HCT116 (cell line): ENCODE measurements around the gene PLD2. TPM values are rescaled to one million over a fixed set of nuclear protein-coding genes. Genes with fewer than 3 reads are reported as not detected.
A peak's percentile ranks its signal among the peaks of the same experiment; 100 is the strongest.

Experiments used
- ATAC-seq: fragments of 200-7000 bp; cut with Tn5 transposase; 2 replicates; pipeline ENCODE4 v1.9.1; 2020; ENCODE audit warnings: mild to moderate bottlenecking, moderate library complexity
- BruUV-seq: library from RNA; stranded (reverse); fragments of 400-500 nt; replicated peaks from 2 replicates; lab custom pipeline; 2021; lab: Mats Ljungman, UMichigan
- CTCF ChIA-PET: fragments of 300-600 bp; sonication (Branson Sonifier 250); formaldehyde crosslinking; loops from one replicate; lab custom pipeline; 2021; ENCODE audit warnings: antibody characterized with exemption; lab: Charles Lee
- POLR2A ChIA-PET: fragments of 300-600, 350-600 bp; sonication (Branson Sonifier 250); formaldehyde crosslinking; loops from one replicate; lab custom pipeline; 2021; ENCODE audit warnings: antibody characterized with exemption; lab: Charles Lee
- RAD21 ChIA-PET, 2 experiments: fragments of 300-600 bp; sonication (Branson Sonifier 250); formaldehyde crosslinking; loops; one replicate each; lab custom pipeline; 2023; ENCODE audit warnings: low total read pairs in 2 of 2; ENCODE audit not compliant: uncharacterized antibody in 2 of 2, unreplicated experiment in 2 of 2, low non-redundant PET in 1 of 2; lab: Charles Lee
- DNase-seq: peaks from one replicate; pipeline ENCODE4 v3.0.0-alpha.2; 2010; ENCODE audit warnings: low read depth, low spot score
- H2AFZ ChIP-seq: fragments of 200-600 bp; shearing (Covaris generic), sonication (generic); 2 replicates; pipeline ENCODE4 v1.6.1; 2017; ENCODE audit warnings: low read depth, mixed run types, mixed read lengths, antibody characterized with exemption, low read length; ENCODE audit not compliant: poor library complexity, severe bottlenecking
- H3K27ac ChIP-seq: 2 replicates; pipeline ENCODE4 v1.5.1; 2012; ENCODE audit warnings: low read depth, low read length
- H3K27me3 ChIP-seq: fragments of 200-600 bp; sonication (generic); 2 replicates; pipeline ENCODE4 v1.6.1; 2016; ENCODE audit warnings: mixed run types, low read length, mixed read lengths; ENCODE audit not compliant: insufficient read depth
- H3K36me3 ChIP-seq, 2 experiments: fragments of 200-500 bp in 1 of 2; fragments of 200-600 bp in 1 of 2; sonication (Bioruptor generic) in 1 of 2; sonication (generic) in 1 of 2; 2 replicates each; pipeline versions ENCODE4 v1.5.1 to v1.6.1; 2014 to 2016; ENCODE audit warnings: low read length in 2 of 2, inconsistent platforms in 1 of 2, mixed read lengths in 1 of 2, mixed run types in 1 of 2; ENCODE audit not compliant: insufficient read depth in 2 of 2, control insufficient read depth in 1 of 2
- H3K4me1 ChIP-seq, 2 experiments: fragments of 200-600 bp in 1 of 2; sonication (generic) in 1 of 2; 2 replicates each; pipeline versions ENCODE4 v1.5.1 to v1.6.1; 2012 to 2017; ENCODE audit warnings: low read length in 2 of 2, inconsistent platforms in 1 of 2, mild to moderate bottlenecking in 1 of 2, mixed read lengths in 1 of 2, mixed run types in 1 of 2, moderate library complexity in 1 of 2; ENCODE audit not compliant: insufficient read depth in 2 of 2, control insufficient read depth in 1 of 2
- H3K4me2 ChIP-seq: fragments of 200-600 bp; sonication (generic); 2 replicates; pipeline ENCODE4 v1.6.1; 2017; ENCODE audit warnings: mixed run types, low read length, mixed read lengths
- H3K4me3 ChIP-seq, 2 experiments: fragments of 200-600 bp in 1 of 2; sonication (generic) in 1 of 2; replicated peaks in 1 of 2; 2 replicates each; pipeline ENCODE4 v1.5.1; 2011 to 2016; ENCODE audit warnings: low read length in 2 of 2, control low read depth in 1 of 2, low read depth in 1 of 2, mild to moderate bottlenecking in 1 of 2, mixed read lengths in 1 of 2, mixed run types in 1 of 2
- H3K79me2 ChIP-seq: fragments of 200-600 bp; sonication (generic); 2 replicates; pipeline ENCODE4 v1.6.1; 2017; ENCODE audit warnings: mild to moderate bottlenecking, mixed run types, low read length, moderate library complexity, mixed read lengths; ENCODE audit not compliant: insufficient read depth
- H3K9ac ChIP-seq: fragments of 200-600 bp; sonication (generic); 2 replicates; pipeline ENCODE4 v1.6.1; 2016; ENCODE audit warnings: low read length, mixed read lengths
- H3K9me2 ChIP-seq: fragments of 200-600 bp; sonication (generic), shearing (Covaris generic); 2 replicates; pipeline ENCODE4 v1.6.1; 2017; ENCODE audit warnings: mixed run types, mild to moderate bottlenecking, moderate library complexity; ENCODE audit not compliant: insufficient read depth
- H3K9me3 ChIP-seq, 2 experiments: fragments of 200-500 bp in 1 of 2; fragments of 200-600 bp in 1 of 2; sonication (Bioruptor generic) in 1 of 2; sonication (generic) in 1 of 2; 2 replicates each; pipeline ENCODE4 v1.6.1; 2014 to 2017; ENCODE audit warnings: low read length in 2 of 2, mixed read lengths in 2 of 2, inconsistent platforms in 1 of 2, low read depth in 1 of 2, mild to moderate bottlenecking in 1 of 2, mixed run types in 1 of 2, moderate library complexity in 1 of 2; ENCODE audit not compliant: control insufficient read depth in 1 of 2, insufficient read depth in 1 of 2
- H4K20me1 ChIP-seq: fragments of 200-600 bp; sonication (generic), shearing (Covaris generic); 2 replicates; pipeline ENCODE4 v1.6.1; 2017; ENCODE audit warnings: mixed run types, mild to moderate bottlenecking, moderate library complexity; ENCODE audit not compliant: insufficient read depth
- ATF3 ChIP-seq: IDR thresholded peaks from 2 replicates; pipeline ENCODE4 v1.6.1; 2012
- CBX3 ChIP-seq: IDR thresholded peaks from 2 replicates; pipeline ENCODE4 v1.6.1; 2012; ENCODE audit warnings: low read depth
- CEBPB ChIP-seq: IDR thresholded peaks from 2 replicates; pipeline ENCODE4 v1.6.1; 2012; ENCODE audit warnings: low read depth
- CTCF ChIP-seq, 3 experiments: fragments of 200-600 bp in 1 of 3; sonication (generic) in 1 of 3; IDR thresholded peaks in 2 of 3; conservative IDR thresholded peaks in 1 of 3; 2 replicates each; pipeline ENCODE4 v1.5.1; 2012 to 2017; ENCODE audit warnings: low read depth in 2 of 3, low read length in 2 of 3, antibody characterized with exemption in 1 of 3, borderline replicate concordance in 1 of 3, control low read depth in 1 of 3, mild to moderate bottlenecking in 1 of 3, mixed read lengths in 1 of 3, mixed run types in 1 of 3, moderate library complexity in 1 of 3; ENCODE audit not compliant: insufficient read depth in 1 of 3
- EGR1 ChIP-seq: IDR thresholded peaks from 2 replicates; pipeline ENCODE4 v1.6.1; 2012; ENCODE audit warnings: low read depth
- ELF1 ChIP-seq: IDR thresholded peaks from 2 replicates; pipeline ENCODE4 v1.6.1; 2012; ENCODE audit warnings: low read depth, borderline replicate concordance
- EZH2phosphoT487 ChIP-seq: fragments of 200-600 bp; IDR thresholded peaks from 2 replicates; pipeline ENCODE4 v1.6.1; 2018; ENCODE audit warnings: antibody characterized with exemption, borderline replicate concordance
- POLR2A ChIP-seq: IDR thresholded peaks from 2 replicates; pipeline ENCODE4 v1.7.0; 2011; ENCODE audit warnings: borderline replicate concordance; ENCODE audit not compliant: insufficient read depth, insufficient read length; ENCODE audit errors: extremely low read depth
- RAD21 ChIP-seq: IDR thresholded peaks from 2 replicates; pipeline ENCODE4 v1.6.1; 2012; ENCODE audit warnings: low read depth, mild to moderate bottlenecking
- SIN3A ChIP-seq: IDR thresholded peaks from 2 replicates; pipeline ENCODE4 v1.6.1; 2012; ENCODE audit warnings: low read depth
- SRF ChIP-seq: IDR thresholded peaks from 2 replicates; pipeline ENCODE4 v1.6.1; 2012; ENCODE audit warnings: low read depth
- TCF7L2 ChIP-seq: IDR thresholded peaks from 2 replicates; pipeline ENCODE4 v1.7.0; 2011; ENCODE audit warnings: borderline replicate concordance, inconsistent platforms; ENCODE audit not compliant: insufficient read depth, insufficient read length; ENCODE audit errors: extremely low read depth
- YY1 ChIP-seq: IDR thresholded peaks from 2 replicates; pipeline ENCODE4 v1.6.1; 2011; ENCODE audit warnings: low read length, low read depth, moderate library complexity, mild to moderate bottlenecking; ENCODE audit not compliant: insufficient replicate concordance; ENCODE audit errors: extremely low read depth
- ZFX ChIP-seq: fragments of 450-650 bp; IDR thresholded peaks from 2 replicates; pipeline ENCODE4 v1.6.1; 2017
- intact Hi-C: fragments of 100-400 bp; cut with micrococcal nuclease; formaldehyde crosslinking; loops from 2 replicates; pipeline ENCODE4 v1.10.0; 2022
- total RNA-seq: library from RNA; stranded (reverse); gene quantifications from one replicate; pipeline ENCODE4 v1.2.1, GENCODE V29; 2021; ENCODE audit not compliant: unreplicated experiment

Gene PLD2
- total RNA-seq, 1 experiment from 2014 or later = 47.7 TPM

GRCh38 chr17:4858068-4858881 is 51.3 kb downstream of the PLD2 start:
- Histone ChIP-seq H3K4me1 (peaks cover 12 to 36% of the 10 kb centered on the region in 2 experiments; a peak in 3 of 4 replicates), H4K20me1 (no peaks in the 10 kb centered on the region), H3K9ac (no peak overlapping the region), H3K36me3 (no peaks in the 10 kb centered on the region), H3K4me3 (no peak overlapping the region)
- BruUV-seq = no TSS peak
- CTCF ChIA-PET = no interaction called here
- TF ChIP-seq ATF3 (no peak), POLR2A (no peak), YY1 (no peak), CTCF (IDR thresholded peaks at IDR 0.05 in 2 of 3, conservative IDR thresholded peaks at IDR 0.05 in 1 of 3; ENCODE audit: borderline replicate concordance in 1 of 3, insufficient read depth in 1 of 3, low read depth in 2 of 3, low read length in 2 of 3) (no peak), RAD21 (no peak), CBX3 (no peak), ELF1 (no peak), SRF (no peak), EZH2phosphoT487 (no peak), SIN3A (no peak), TCF7L2 (no peak), CEBPB (no peak), EGR1 (no peak), ZFX (no peak)
- TF ChIP-seq, all 23 proteins: peak for 0
- POLR2A ChIA-PET = interaction anchor here (1.2 to 1.3 kb wide), 3 partner anchors 10 to 21 kb away, joined by 3 to 4 read pairs (median 4); no protein-coding TSS in a partner anchor
- no peaks in the 10 kb centered on the region for H3K9me2 ChIP-seq
- peak overlapping the region; percentile 35 for H3K4me2 ChIP-seq
- H3K79me2 ChIP-seq = peaks cover 67% of the 10 kb centered on the region
- no peak overlapping the region for H2AFZ ChIP-seq
- H3K9me3 ChIP-seq = no peaks in the 10 kb centered on the region
- no peak for DNase-seq
- peak overlapping the region; percentile 28; the same call in 1 of the 2 replicates for H3K27ac ChIP-seq
- RAD21 ChIA-PET = interaction anchor here in 1 of 2 experiments (0.5 kb wide), 2 partner anchors 10 to 25 kb away, joined by 3 read pairs; no protein-coding TSS in a partner anchor
- no peaks in the 10 kb centered on the region for H3K27me3 ChIP-seq
- peak; percentile 20; the same call in 1 of the 2 replicates for ATAC-seq
- intact Hi-C loops = no loop called here
